Stimulated activated CD4-positive, alpha-beta T cell treated with anti-CD3 and anti-CD28 coated beads, Interleukin-2, amount 100 ng/mL, for 24 hours (primary cell): Measurements from ENCODE around the gene ECHDC1.

Experiments
- DNase-seq, 2 donors: peaks; one replicate each; pipeline ENCODE4 v3.0.0-alpha.2; 2020

Gene ECHDC1

GRCh38 chr6:127282184-127282583, 61.2 kb downstream of the ECHDC1 start:
- no peak for DNase-seq

GRCh38 chr6:127279815-127280214, 63.6 kb downstream of the ECHDC1 start:
- DNase-seq = no peak

- no peak for DNase-seq
Observed at GRCh38 chr6:127277878-127278843, 65.2 kb downstream of the ECHDC1 start.

GRCh38 chr6:127276331-127276730, 67.1 kb downstream of the ECHDC1 start:
- no peak for DNase-seq

- DNase-seq = no peak
Observed at GRCh38 chr6:127273499-127273898, 69.9 kb downstream of the ECHDC1 start.

- DNase-seq = no peak
Observed at GRCh38 chr6:127272576-127272975, 70.8 kb downstream of the ECHDC1 start.

GRCh38 chr6:127267646-127268625, 75.5 kb downstream of the ECHDC1 start:
- DNase-seq = no peak

GRCh38 chr6:127266892-127267645, 76.3 kb downstream of the ECHDC1 start:
- peak; percentile 58 to 71 for DNase-seq

GRCh38 chr6:127266178-127266891, 77.1 kb downstream of the ECHDC1 start, which contains the start of gene RNF146:
Gene RNF146 (plus strand): TSS chr6:127266864. CDS start chr6:127280339, 13,475 bp downstream.
- DNase-seq = peak; percentile 74 to 78

GRCh38 chr6:127263481-127263880, 79.9 kb downstream of the ECHDC1 start:
- no peak for DNase-seq

- DNase-seq = no peak
Observed at GRCh38 chr6:127262896-127263295, 80.5 kb downstream of the ECHDC1 start.

- no peak for DNase-seq
Observed at GRCh38 chr6:127255286-127255685, 88.1 kb downstream of the ECHDC1 start.

- DNase-seq = no peak
Observed at GRCh38 chr6:127249621-127250020, 93.8 kb downstream of the ECHDC1 start.

- DNase-seq = no peak
Observed at GRCh38 chr6:127247114-127248096, 96.0 kb downstream of the ECHDC1 start.

- no peak for DNase-seq
Observed at GRCh38 chr6:127243501-127243900, 99.9 kb downstream of the ECHDC1 start.
